Measurements from ENCODE around the gene ZNF787.

DNA sequence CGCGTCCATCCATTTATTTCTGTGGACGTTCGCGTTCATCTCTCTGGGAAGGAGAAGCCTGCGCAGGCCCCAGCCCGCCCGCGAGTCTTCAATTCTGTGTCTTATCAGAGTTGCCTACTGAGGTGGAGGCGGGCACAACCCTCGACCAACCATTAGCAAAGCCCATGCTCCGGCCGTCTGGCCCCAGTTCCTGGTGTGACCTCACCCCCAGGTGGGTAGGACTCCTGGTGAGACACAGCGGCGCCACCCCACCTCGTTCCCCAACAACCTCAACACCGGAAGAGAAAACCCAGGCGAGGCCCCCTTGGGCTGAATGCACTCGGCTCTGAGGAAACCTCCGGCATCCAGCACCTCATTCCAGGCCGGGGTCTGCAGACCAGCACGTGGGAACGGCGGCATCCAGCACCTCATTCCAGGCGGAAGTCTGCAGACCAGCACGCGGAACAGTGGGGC is 14.7 kb downstream of the ZNF787 start:
- TF ChIP-seq, protein P1, sequence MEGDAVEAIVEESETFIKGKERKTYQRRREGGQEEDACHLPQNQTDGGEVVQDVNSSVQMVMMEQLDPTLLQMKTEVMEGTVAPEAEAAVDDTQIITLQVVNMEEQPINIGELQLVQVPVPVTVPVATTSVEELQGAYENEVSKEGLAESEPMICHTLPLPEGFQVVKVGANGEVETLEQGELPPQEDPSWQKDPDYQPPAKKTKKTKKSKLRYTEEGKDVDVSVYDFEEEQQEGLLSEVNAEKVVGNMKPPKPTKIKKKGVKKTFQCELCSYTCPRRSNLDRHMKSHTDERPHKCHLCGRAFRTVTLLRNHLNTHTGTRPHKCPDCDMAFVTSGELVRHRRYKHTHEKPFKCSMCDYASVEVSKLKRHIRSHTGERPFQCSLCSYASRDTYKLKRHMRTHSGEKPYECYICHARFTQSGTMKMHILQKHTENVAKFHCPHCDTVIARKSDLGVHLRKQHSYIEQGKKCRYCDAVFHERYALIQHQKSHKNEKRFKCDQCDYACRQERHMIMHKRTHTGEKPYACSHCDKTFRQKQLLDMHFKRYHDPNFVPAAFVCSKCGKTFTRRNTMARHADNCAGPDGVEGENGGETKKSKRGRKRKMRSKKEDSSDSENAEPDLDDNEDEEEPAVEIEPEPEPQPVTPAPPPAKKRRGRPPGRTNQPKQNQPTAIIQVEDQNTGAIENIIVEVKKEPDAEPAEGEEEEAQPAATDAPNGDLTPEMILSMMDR (IDR thresholded peaks at IDR 0.05; ENCODE audit: insufficient read depth, low read length) = no peak
- TF ChIP-seq, protein P2, sequence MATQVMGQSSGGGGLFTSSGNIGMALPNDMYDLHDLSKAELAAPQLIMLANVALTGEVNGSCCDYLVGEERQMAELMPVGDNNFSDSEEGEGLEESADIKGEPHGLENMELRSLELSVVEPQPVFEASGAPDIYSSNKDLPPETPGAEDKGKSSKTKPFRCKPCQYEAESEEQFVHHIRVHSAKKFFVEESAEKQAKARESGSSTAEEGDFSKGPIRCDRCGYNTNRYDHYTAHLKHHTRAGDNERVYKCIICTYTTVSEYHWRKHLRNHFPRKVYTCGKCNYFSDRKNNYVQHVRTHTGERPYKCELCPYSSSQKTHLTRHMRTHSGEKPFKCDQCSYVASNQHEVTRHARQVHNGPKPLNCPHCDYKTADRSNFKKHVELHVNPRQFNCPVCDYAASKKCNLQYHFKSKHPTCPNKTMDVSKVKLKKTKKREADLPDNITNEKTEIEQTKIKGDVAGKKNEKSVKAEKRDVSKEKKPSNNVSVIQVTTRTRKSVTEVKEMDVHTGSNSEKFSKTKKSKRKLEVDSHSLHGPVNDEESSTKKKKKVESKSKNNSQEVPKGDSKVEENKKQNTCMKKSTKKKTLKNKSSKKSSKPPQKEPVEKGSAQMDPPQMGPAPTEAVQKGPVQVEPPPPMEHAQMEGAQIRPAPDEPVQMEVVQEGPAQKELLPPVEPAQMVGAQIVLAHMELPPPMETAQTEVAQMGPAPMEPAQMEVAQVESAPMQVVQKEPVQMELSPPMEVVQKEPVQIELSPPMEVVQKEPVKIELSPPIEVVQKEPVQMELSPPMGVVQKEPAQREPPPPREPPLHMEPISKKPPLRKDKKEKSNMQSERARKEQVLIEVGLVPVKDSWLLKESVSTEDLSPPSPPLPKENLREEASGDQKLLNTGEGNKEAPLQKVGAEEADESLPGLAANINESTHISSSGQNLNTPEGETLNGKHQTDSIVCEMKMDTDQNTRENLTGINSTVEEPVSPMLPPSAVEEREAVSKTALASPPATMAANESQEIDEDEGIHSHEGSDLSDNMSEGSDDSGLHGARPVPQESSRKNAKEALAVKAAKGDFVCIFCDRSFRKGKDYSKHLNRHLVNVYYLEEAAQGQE (IDR thresholded peaks at IDR 0.05; ENCODE audit: insufficient replicate concordance, low read depth) = no peak
- TF ChIP-seq POLR2AphosphoS5 (IDR thresholded peaks at IDR 0.05; ENCODE audit: low read depth) (no peak), GABPA (IDR thresholded peaks at IDR 0.05; ENCODE audit: low read depth) (no peak)
